Measurements from ENCODE around the gene JAK3. TPM values are rescaled to one million over a fixed set of nuclear protein-coding genes. Genes with fewer than 3 reads are reported as not detected.

Gene JAK3
- total and polyA plus RNA-seq, 7 donors = 0.46 to 22.0 (median 1.4) TPM

GRCh38 chr19:17871032-17871877 lies 23.5 kb upstream of the JAK3 start:
- no peaks in the 10 kb centered on the region for H3K36me3 ChIP-seq
- intact Hi-C loops (cut with DNase I) = no loop called here
- H3K27me3 ChIP-seq = peaks cover 38 to 67% (median 62%) of the 10 kb centered on the region in 3 donors
- no peak for DNase-seq
- no peak overlapping the region for H3K4me3 ChIP-seq
- peaks cover 0 to 22% (median 20%) of the 10 kb centered on the region in 4 donors for H3K4me1 ChIP-seq
- no peaks in the 10 kb centered on the region for H3K9me3 ChIP-seq
- TF ChIP-seq CTCF (IDR thresholded peaks at IDR 0.05) = no peak
- no peak for TF ChIP-seq EP300 (IDR thresholded peaks at IDR 0.05)
- TF ChIP-seq POLR2AphosphoS5 (IDR thresholded peaks at IDR 0.05) = no peak
- no peak for TF ChIP-seq POLR2A (IDR thresholded peaks at IDR 0.05)
- WGBS, 2 donors = 59 to 64% methylated on average over 10 of the region's 10 CpGs
- no peak overlapping the region for H3K27ac ChIP-seq

GRCh38 chr19:17869114-17869608 lies 21.4 kb upstream of the JAK3 start:
- Histone ChIP-seq H3K9me3 (no peaks in the 10 kb centered on the region), H3K4me3 (no peak overlapping the region), H3K27me3 (peaks cover 33 to 46% (median 43%) of the 10 kb centered on the region in 3 donors), H3K36me3 (peaks cover under 1 to 20% (median 9%) of the 10 kb centered on the region in 4 donors), H3K27ac (no peak overlapping the region), H3K4me1 (peaks cover 0 to 20% (median 18%) of the 10 kb centered on the region in 4 donors)
- 69 to 74% methylated on average over 11 of the region's 11 CpGs for WGBS, 2 donors
- no peak for TF ChIP-seq EP300 (IDR thresholded peaks at IDR 0.05)
- TF ChIP-seq CTCF (IDR thresholded peaks at IDR 0.05) = no peak
- TF ChIP-seq POLR2AphosphoS5 (IDR thresholded peaks at IDR 0.05) = no peak
- no peak for TF ChIP-seq POLR2A (IDR thresholded peaks at IDR 0.05)
- intact Hi-C loops (cut with DNase I) = no loop called here
- no peak for DNase-seq

GRCh38 chr19:17868669-17869068 lies 20.9 kb upstream of the JAK3 start:
- DNase-seq = no peak
- intact Hi-C loops (cut with DNase I) = no loop called here

GRCh38 chr19:17866964-17867486 lies 19.2 kb upstream of the JAK3 start:
- TF ChIP-seq POLR2AphosphoS5 (IDR thresholded peaks at IDR 0.05) = no peak
- no peak for TF ChIP-seq EP300 (IDR thresholded peaks at IDR 0.05)
- no peak for TF ChIP-seq CTCF (IDR thresholded peaks at IDR 0.05)
- no peak for TF ChIP-seq POLR2A (IDR thresholded peaks at IDR 0.05)
- peaks cover 22 to 41% (median 29%) of the 10 kb centered on the region in 4 donors for H3K36me3 ChIP-seq
- H3K27me3 ChIP-seq = peaks cover 12 to 25% (median 22%) of the 10 kb centered on the region in 3 donors
- no peak overlapping the region for H3K27ac ChIP-seq
- peaks cover 0 to 8% (median 5%) of the 10 kb centered on the region in 4 donors for H3K4me1 ChIP-seq
- intact Hi-C loops (cut with DNase I) = no loop called here
- no peaks in the 10 kb centered on the region for H3K9me3 ChIP-seq
- WGBS, 2 donors = 35 to 75% methylated on average over 11 of the region's 11 CpGs
- H3K4me3 ChIP-seq = no peak overlapping the region
- no peak for DNase-seq

More at GRCh38 chr19:17868669-17869068, 20.9 kb upstream of the JAK3 start:
- 74 to 86% methylated on average over 6 of the region's 6 CpGs for WGBS, 2 donors
- no peak overlapping the region for H3K4me3 ChIP-seq
- no peak for TF ChIP-seq POLR2AphosphoS5 (IDR thresholded peaks at IDR 0.05)
- TF ChIP-seq CTCF (IDR thresholded peaks at IDR 0.05) = no peak
- TF ChIP-seq POLR2A (IDR thresholded peaks at IDR 0.05) = no peak
- TF ChIP-seq EP300 (IDR thresholded peaks at IDR 0.05) = no peak
- peaks cover 5 to 24% (median 13%) of the 10 kb centered on the region in 4 donors for H3K36me3 ChIP-seq
- no peak overlapping the region for H3K27ac ChIP-seq
- H3K9me3 ChIP-seq = no peaks in the 10 kb centered on the region
- peaks cover 0 to 15% (median 13%) of the 10 kb centered on the region in 4 donors for H3K4me1 ChIP-seq
- H3K27me3 ChIP-seq = peaks cover 28 to 41% (median 38%) of the 10 kb centered on the region in 3 donors
